ENCODE data around the gene TMEM126B. TPM values are rescaled to one million over a fixed set of nuclear protein-coding genes. Genes with fewer than 3 reads are reported as not detected.
"Not testable (repeated sequence)": the region's sequence is repeated elsewhere in the genome, so short reads cannot be mapped to it uniquely, and the experiment has no call there.

TMEM126B gene
- total RNA-seq, 1 experiment from 2014 or later = 83.7 TPM

- in situ Hi-C loops (cut with HindIII; ENCODE audit: low pct_unique_long_range_greater_than_20kb, low sequenced_read_pairs) = no loop called here
- no peak for DNase-seq (ENCODE audit: low read depth, low spot score)
Observed at GRCh38 chr11:85628771-85629341, 463 bp downstream of the TMEM126B start.

- in situ Hi-C loops (cut with HindIII; ENCODE audit: low pct_unique_long_range_greater_than_20kb, low sequenced_read_pairs) = no loop called here
- no peak for DNase-seq (ENCODE audit: low read depth, low spot score)
Observed at GRCh38 chr11:85634747-85635146, 6.4 kb downstream of the TMEM126B start.

GRCh38 chr11:85643191-85643614 is 14.8 kb downstream of the TMEM126B start:
- in situ Hi-C loops (cut with HindIII; ENCODE audit: low pct_unique_long_range_greater_than_20kb, low sequenced_read_pairs) = no loop called here
- DNase-seq (ENCODE audit: low read depth, low spot score) = no peak

- DNase-seq (ENCODE audit: low read depth, low spot score) = no peak
- in situ Hi-C loops (cut with HindIII; ENCODE audit: low pct_unique_long_range_greater_than_20kb, low sequenced_read_pairs) = no loop called here
Observed at GRCh38 chr11:85647078-85647477, 18.7 kb downstream of the TMEM126B start.

GRCh38 chr11:85647604-85648299 is 19.4 kb downstream of the TMEM126B start, which contains the start of gene TMEM126A:
TSS of gene TMEM126A (plus strand) at chr11:85647967. CDS start at chr11:85650256, 2,289 bp downstream.
- peak; percentile 80 for DNase-seq (ENCODE audit: low read depth, low spot score)
- in situ Hi-C loops (cut with HindIII; ENCODE audit: low pct_unique_long_range_greater_than_20kb, low sequenced_read_pairs) = no loop called here

- in situ Hi-C loops (cut with HindIII; ENCODE audit: low pct_unique_long_range_greater_than_20kb, low sequenced_read_pairs) = no loop called here
Observed at GRCh38 chr11:85651118-85651517, 22.7 kb downstream of the TMEM126B start.

GRCh38 chr11:85652786-85653447 is 24.5 kb downstream of the TMEM126B start:
- in situ Hi-C loops (cut with HindIII; ENCODE audit: low pct_unique_long_range_greater_than_20kb, low sequenced_read_pairs) = no loop called here
- no peak for DNase-seq (ENCODE audit: low read depth, low spot score)

More at GRCh38 chr11:85651118-85651517, 22.7 kb downstream of the TMEM126B start:
- DNase-seq (ENCODE audit: low read depth, low spot score) = no peak

GRCh38 chr11:85654343-85654742 is 25.9 kb downstream of the TMEM126B start:
- DNase-seq (ENCODE audit: low read depth, low spot score); in situ Hi-C loops (cut with HindIII; ENCODE audit: low pct_unique_long_range_greater_than_20kb, low sequenced_read_pairs): not testable (repeated sequence)

- no peak for DNase-seq (ENCODE audit: low read depth, low spot score)
- in situ Hi-C loops (cut with HindIII; ENCODE audit: low pct_unique_long_range_greater_than_20kb, low sequenced_read_pairs) = no loop called here
Observed at GRCh38 chr11:85656777-85657176, 28.4 kb downstream of the TMEM126B start.

- in situ Hi-C loops (cut with HindIII; ENCODE audit: low pct_unique_long_range_greater_than_20kb, low sequenced_read_pairs) = no loop called here
- no peak for DNase-seq (ENCODE audit: low read depth, low spot score)
Observed at GRCh38 chr11:85658180-85658579, 29.8 kb downstream of the TMEM126B start.

GRCh38 chr11:85661972-85662664 is 33.7 kb downstream of the TMEM126B start:
- in situ Hi-C loops (cut with HindIII; ENCODE audit: low pct_unique_long_range_greater_than_20kb, low sequenced_read_pairs) = no loop called here
- no peak for DNase-seq (ENCODE audit: low read depth, low spot score)

- in situ Hi-C loops (cut with HindIII; ENCODE audit: low pct_unique_long_range_greater_than_20kb, low sequenced_read_pairs) = no loop called here
- DNase-seq (ENCODE audit: low read depth, low spot score) = no peak
Observed at GRCh38 chr11:85663080-85663752, 34.8 kb downstream of the TMEM126B start.

- peak; percentile 36 for DNase-seq (ENCODE audit: low read depth, low spot score)
- in situ Hi-C loops (cut with HindIII; ENCODE audit: low pct_unique_long_range_greater_than_20kb, low sequenced_read_pairs) = no loop called here
Observed at GRCh38 chr11:85663753-85664614, 35.6 kb downstream of the TMEM126B start.

- in situ Hi-C loops (cut with HindIII; ENCODE audit: low pct_unique_long_range_greater_than_20kb, low sequenced_read_pairs) = no loop called here
Observed at GRCh38 chr11:85664615-85665481, 36.5 kb downstream of the TMEM126B start, which contains the start of gene CREBZF. TSS of gene CREBZF (minus strand) at chr11:85665129. CDS start at chr11:85664875, 254 bp downstream.

GRCh38 chr11:85665733-85666132 is 37.3 kb downstream of the TMEM126B start:
- no peak for DNase-seq (ENCODE audit: low read depth, low spot score)
- in situ Hi-C loops (cut with HindIII; ENCODE audit: low pct_unique_long_range_greater_than_20kb, low sequenced_read_pairs) = no loop called here

More at GRCh38 chr11:85664615-85665481, 36.5 kb downstream of the TMEM126B start, which contains the start of gene CREBZF:
- DNase-seq (ENCODE audit: low read depth, low spot score) = peak; percentile 91

- no peak for DNase-seq (ENCODE audit: low read depth, low spot score)
- in situ Hi-C loops (cut with HindIII; ENCODE audit: low pct_unique_long_range_greater_than_20kb, low sequenced_read_pairs) = no loop called here
Observed at GRCh38 chr11:85666687-85667086, 38.3 kb downstream of the TMEM126B start.
